ENCODE data around the gene UNC5A.
"Not testable (repeated sequence)": the region's sequence is repeated elsewhere in the genome, so short reads cannot be mapped to it uniquely, and the experiment has no call there.

Gene UNC5A

GRCh38 chr5:176866707-176867310, 56.5 kb downstream of the UNC5A start:
- DNase-seq = no peak

DNA sequence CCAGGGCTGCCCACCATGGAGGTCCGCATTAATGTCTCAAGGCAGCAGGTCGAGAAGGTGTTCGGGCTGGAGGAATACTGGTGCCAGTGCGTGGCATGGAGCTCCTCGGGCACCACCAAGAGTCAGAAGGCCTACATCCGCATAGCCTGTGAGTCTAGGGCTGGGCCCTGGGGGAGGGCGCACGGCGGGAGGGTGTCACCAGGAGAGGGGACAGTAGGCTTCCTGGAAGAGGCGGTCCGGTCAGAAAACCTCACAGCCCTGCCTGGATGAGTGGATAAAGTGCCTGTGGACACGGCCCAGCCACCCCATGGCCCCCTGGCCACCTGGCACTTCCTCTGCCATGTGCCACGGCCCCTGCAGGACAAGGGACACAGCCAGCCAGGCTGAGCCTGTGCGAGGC, 57.8 kb downstream of the UNC5A start:
- no peak for DNase-seq

DNA sequence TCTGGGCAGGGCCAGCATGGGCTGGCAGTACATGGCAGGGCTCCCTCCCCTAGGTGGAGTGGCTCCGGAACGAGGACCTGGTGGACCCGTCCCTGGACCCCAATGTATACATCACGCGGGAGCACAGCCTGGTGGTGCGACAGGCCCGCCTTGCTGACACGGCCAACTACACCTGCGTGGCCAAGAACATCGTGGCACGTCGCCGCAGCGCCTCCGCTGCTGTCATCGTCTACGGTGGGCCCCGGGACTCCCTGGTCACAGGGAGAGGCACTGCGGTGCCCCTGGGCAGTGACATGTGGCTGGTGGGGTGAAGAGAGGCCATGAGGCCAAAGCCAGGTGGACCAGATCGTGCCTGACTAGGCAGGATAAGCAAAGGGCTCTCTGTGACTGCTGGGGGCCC, 58.4 kb downstream of the UNC5A start:
- no peak for DNase-seq

GRCh38 chr5:176869501-176870109, 59.2 kb downstream of the UNC5A start:
- DNase-seq = no peak

DNA sequence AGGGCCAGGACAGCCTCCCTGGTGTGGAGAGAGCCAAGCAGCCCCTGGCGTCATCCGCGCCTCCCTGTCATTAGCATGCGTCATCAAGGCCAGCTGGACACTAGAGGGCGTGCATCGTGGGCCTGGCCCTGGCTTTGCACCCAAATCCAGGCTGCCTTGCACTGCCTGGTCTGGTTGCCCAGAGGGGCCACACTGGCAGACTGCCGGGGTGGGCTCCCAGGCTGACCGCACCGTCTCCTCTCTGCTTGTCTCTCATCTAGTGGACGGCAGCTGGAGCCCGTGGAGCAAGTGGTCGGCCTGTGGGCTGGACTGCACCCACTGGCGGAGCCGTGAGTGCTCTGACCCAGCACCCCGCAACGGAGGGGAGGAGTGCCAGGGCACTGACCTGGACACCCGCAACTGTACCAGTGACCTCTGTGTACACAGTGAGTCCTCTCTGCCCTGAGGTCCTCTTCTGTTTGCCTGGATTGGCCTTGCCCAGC, 59.8 kb downstream of the UNC5A start:
- no peak for DNase-seq

- DNase-seq = not testable (repeated sequence)
Observed at GRCh38 chr5:176870644-176871043, 60.3 kb downstream of the UNC5A start.

- not testable (repeated sequence) for DNase-seq
Observed at GRCh38 chr5:176872586-176872985, 62.2 kb downstream of the UNC5A start.

GRCh38 chr5:176873011-176873410, 62.7 kb downstream of the UNC5A start:
- not testable (repeated sequence) for DNase-seq

- no peak for DNase-seq
Observed at GRCh38 chr5:176873541-176874172, 63.3 kb downstream of the UNC5A start.

DNA sequence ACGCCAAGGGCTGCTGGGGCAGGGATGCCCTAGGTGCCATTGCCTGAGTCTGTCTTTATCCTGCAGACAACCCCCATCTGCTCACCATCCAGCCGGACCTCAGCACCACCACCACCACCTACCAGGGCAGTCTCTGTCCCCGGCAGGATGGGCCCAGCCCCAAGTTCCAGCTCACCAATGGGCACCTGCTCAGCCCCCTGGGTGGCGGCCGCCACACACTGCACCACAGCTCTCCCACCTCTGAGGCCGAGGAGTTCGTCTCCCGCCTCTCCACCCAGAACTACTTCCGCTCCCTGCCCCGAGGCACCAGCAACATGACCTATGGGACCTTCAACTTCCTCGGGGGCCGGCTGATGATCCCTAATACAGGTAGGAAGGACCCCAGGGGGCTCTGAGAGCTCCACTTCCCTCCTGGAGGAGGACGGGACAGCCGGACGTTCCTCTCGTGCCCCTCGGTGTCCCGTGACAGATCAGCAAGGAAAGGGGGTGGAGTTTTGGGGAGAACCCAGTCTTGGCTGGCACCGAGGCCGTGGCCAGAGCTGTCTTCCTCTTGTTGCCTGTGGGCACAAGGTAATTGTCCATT, 63.9 kb downstream of the UNC5A start:
- DNase-seq = no peak

GRCh38 chr5:176875014-176875550, 64.7 kb downstream of the UNC5A start:
- DNase-seq = no peak

- no peak for DNase-seq
Observed at GRCh38 chr5:176875783-176876505, 65.6 kb downstream of the UNC5A start.

DNA sequence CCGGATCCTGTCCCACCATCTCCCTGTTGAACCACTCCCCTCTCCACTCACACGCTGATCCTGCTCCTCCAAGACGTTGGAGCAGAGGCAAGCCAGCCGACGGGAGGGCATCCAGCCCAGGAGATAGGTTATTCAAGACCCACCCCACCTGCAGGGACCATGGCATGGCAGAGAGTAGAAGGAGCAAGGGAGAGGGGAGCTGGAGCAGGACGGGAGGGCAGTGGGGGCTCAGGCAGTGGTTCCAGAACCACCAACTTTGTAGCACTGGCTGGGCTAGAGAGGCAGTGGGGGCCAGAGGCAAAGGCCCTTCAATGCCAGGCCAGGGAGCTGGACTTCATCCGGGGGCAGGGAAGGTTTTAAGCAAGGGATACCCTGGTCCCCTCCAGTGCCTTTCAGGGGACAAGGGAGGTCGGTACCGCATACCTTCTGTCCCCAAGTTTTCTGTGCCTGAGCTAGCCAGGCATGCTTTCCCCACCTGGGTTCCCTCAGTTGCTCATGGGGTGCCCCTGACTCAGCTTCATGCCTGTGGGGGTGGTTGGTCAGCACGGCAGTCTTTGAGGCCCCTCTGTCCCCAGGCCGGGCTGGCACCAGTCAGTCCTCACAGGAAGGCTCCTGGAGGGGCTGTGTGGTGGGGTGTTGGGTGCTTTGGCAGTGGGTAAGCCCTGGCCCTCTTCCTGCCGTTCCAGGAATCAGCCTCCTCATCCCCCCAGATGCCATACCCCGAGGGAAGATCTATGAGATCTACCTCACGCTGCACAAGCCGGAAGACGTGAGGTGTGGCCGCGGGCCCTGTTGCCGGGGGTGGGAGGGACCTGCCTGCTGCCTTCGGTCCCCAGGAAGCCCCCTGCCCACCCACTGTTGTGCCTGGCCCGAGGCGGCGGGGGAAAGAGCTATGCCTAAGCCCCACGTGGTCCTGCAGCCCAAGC, 66.4 kb downstream of the UNC5A start:
- DNase-seq = no peak

DNA sequence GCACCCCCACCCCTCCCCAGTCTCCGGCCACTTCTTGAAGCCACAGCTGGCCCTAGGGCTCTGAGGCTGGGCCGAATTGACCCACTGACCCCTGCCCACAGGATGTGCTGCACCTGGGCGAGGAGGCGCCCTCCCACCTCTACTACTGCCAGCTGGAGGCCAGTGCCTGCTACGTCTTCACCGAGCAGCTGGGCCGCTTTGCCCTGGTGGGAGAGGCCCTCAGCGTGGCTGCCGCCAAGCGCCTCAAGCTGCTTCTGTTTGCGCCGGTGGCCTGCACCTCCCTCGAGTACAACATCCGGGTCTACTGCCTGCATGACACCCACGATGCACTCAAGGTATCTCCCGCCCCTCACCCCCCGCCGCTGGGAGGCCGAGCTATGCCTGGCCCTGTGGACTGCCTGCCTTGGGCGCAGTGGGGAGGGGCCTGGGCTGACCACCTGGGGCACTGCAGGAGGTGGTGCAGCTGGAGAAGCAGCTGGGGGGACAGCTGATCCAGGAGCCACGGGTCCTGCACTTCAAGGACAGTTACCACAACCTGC, 67.5 kb downstream of the UNC5A start:
- no peak for DNase-seq

- DNase-seq = no peak
Observed at GRCh38 chr5:176878463-176878862, 68.1 kb downstream of the UNC5A start.

- no peak for DNase-seq
Observed at GRCh38 chr5:176878906-176879662, 68.7 kb downstream of the UNC5A start.

- no peak for DNase-seq
Observed at GRCh38 chr5:176879663-176880361, 69.5 kb downstream of the UNC5A start.

- no peak for DNase-seq
Observed at GRCh38 chr5:176880366-176881020, 70.1 kb downstream of the UNC5A start.

- DNase-seq = no peak
Observed at GRCh38 chr5:176881021-176881749, 70.8 kb downstream of the UNC5A start.
